ENCODE data around the gene PCSK5.
A peak's percentile ranks its signal among the peaks of the same experiment; 100 is the strongest.
"Not testable (repeated sequence)": the region's sequence is repeated elsewhere in the genome, so short reads cannot be mapped to it uniquely, and the experiment has no call there.

The PCSK5 gene

GRCh38 chr9:75890472-75891276 is at the start of gene PCSK5:
Gene PCSK5 (plus strand): TSS chr9:75890673. CDS start chr9:75891182, 509 bp downstream.
- DNase-seq (ENCODE audit: low read depth in 2 of 2), result peak; percentile 69 to 78

DNA sequence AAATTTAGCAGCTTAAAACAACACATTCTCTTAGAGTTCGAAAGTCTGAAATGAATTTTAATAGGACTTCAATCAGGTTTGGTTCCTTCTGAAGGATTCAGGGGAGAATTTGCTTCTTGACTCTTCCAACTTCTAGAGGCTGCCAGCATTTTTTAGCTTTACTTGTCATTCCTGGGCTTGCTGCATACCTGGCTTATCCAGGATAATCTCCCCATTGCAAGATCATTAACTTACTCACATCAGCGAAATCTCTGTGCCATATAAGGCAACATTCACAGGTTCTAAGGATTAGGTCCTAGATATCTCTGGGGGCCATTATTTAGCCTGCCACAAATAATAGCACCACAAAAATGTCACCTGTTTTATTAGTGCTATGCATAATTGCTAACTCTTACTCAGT is 46.2 kb upstream of the PCSK5 start:
- no peak for DNase-seq (ENCODE audit: low read depth in 2 of 2)

- no peak for DNase-seq (ENCODE audit: low read depth in 2 of 2)
These were observed 44.7 kb upstream of the PCSK5 start for GRCh38 chr9:75845806-75846205.

- no peak for DNase-seq (ENCODE audit: low read depth in 2 of 2)
These were observed 43.4 kb upstream of the PCSK5 start for GRCh38 chr9:75847085-75847484.

DNA sequence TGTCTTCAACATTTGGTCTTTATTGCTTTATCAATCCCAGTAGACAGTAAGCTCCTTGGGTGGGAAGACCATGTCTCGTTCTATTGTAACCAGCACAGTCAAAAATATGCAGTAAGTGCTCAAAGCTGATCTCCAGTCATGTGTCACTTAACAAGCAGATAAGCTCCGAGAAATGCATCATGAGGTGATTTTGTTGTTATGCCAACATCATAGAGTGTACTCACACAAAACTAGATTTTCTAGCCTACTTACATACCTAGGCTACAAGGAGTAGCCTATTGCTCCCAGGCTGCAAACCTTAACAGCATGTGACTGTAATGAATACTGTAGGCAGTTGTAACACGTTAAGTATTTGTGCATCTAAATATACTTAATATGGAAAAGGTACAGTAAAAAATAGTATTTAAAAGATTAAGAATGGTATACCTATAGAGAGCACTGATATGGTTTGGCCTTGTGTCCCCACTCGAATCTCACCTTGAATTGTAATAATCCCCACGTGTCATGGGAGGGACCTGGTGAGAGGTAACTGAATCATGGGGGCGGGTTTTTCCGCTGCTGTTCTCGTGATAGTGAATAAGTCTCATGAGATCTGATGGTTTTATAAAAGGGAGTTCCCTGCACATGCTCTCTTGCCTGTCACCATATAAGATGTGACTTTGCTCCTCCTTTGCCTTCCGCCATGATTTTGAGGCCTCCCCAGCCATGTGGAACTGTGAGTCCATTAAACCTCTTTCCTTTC is 39.8 kb upstream of the PCSK5 start:
- peak in 1 of 2 donors; percentile 2 for DNase-seq (ENCODE audit: low read depth in 2 of 2)

- no peak for DNase-seq (ENCODE audit: low read depth in 2 of 2)
These were observed 38.6 kb upstream of the PCSK5 start for GRCh38 chr9:75851917-75852316.

GRCh38 chr9:75852746-75853145 is 37.7 kb upstream of the PCSK5 start:
- no peak for DNase-seq (ENCODE audit: low read depth in 2 of 2)

GRCh38 chr9:75855509-75855908 is 35.0 kb upstream of the PCSK5 start:
- no peak for DNase-seq (ENCODE audit: low read depth in 2 of 2)

DNA sequence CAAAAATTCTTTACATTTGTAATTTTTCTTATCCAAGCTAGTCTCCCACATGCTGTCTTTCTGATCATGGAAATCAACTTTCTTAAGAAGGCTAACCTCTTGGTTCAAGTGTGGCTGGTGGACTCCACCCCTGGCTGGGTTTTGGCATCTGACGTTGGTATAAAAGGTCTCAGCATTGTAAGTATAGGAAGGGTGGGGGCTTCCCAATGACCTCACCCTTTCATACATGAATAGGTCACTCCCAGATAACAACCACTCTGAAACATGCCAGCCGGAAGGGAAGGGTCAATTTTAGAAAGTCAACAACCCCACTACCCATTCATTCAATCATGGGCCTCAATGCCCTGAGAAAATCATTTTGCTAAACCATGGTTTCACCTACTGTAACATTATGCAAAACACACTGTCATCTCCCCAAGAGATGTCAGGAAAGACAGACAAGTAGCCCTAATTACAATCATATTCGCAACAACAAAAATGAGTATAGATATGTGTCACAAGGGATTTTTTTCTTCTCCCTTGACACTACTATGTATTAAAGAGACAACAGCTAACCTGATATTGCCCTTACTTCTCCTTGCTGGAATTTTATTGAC is 31.9 kb upstream of the PCSK5 start:
- DNase-seq (ENCODE audit: low read depth in 2 of 2), result no peak

GRCh38 chr9:75864266-75864665 is 26.2 kb upstream of the PCSK5 start:
- DNase-seq (ENCODE audit: low read depth in 2 of 2), result no peak

DNA sequence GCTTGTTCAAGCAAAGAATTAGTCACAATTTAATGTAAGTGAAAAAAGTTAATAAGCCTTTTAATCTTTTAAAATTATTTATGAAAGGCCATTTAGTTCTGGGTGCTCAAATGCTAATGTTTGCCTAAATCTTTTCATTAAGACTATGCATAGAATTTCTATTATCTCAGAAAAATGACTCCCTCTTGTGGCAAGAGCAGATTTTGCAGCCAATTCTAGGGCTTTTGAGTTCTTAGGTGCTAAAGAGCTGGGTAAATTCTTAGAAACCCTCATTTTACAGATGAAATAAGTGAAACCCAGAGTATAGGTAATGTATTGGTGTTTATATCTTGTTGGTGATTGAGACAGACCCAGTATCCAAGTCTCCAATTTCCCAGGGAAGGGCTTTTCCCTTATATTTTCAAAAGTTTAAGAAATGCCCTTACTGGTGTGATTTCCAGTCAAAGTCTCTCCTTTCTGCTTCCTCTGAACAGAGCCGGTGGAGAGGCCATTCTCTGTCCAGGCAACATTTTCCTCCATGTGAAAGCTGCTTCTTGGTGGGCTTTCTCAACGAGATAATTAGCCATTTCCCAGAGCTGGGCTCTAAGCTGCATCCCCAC is 24.1 kb upstream of the PCSK5 start:
- DNase-seq (ENCODE audit: low read depth in 2 of 2), result peak in 1 of 2 donors; percentile 20

DNA sequence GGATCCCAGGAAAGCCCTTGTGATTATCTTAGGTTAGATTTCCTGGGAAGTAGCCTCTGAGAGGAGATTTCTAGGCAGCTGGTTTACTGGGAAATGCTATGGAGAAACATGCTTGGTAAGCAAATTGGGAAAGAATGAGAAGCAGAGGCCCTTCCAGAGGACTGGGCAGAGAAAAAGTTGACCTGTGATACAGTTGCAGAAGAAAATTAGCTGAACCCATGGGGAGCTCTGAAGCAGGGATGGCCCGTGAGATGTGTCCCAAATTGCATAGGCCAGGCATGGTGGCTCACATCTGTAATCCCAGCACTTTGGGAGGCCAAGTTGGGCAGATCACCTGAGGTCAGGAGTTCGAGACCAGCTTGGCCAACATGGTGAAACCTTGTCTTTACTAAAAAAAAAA is 21.9 kb upstream of the PCSK5 start:
- DNase-seq (ENCODE audit: low read depth in 2 of 2), result not testable (repeated sequence)

DNA sequence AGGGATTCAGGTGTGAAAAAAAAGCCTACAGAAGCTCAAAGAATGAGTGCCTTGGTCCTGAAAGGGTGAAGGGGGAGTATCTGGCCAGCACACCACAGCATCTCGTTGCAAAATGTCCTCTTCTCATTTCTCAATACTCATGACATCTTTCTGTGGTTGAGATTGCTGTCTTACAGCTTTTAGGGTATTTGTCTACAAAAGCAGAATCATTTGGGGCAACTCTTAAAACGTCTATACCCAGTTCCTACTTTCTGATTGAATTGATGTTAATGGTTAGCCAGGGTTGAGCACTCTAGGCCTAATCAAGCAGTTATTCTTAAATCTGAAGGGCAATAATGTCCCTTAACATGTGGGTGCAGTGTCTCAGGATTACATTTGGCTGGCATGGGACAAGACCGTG is 21.2 kb upstream of the PCSK5 start:
- no peak for DNase-seq (ENCODE audit: low read depth in 2 of 2)

DNA sequence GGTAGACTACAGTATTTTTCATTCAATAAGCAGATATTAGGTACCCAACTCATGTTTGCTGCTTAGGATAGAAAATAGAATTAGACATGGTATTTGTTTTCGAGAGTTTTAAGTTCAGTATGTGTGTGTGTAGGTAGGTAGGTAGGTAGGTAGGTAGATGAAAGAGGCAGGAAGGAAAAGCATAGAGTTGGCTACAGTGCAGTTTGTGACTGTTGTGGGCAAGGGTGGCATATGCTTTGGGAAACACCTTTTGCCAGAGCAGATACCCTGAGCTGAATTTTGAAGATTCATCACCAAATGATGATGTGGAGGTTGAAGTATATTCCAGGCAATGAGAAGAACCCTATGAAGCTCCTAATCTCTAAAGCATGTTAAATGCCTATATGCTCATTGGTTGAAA is 20.0 kb upstream of the PCSK5 start:
- no peak for DNase-seq (ENCODE audit: low read depth in 2 of 2)

DNA sequence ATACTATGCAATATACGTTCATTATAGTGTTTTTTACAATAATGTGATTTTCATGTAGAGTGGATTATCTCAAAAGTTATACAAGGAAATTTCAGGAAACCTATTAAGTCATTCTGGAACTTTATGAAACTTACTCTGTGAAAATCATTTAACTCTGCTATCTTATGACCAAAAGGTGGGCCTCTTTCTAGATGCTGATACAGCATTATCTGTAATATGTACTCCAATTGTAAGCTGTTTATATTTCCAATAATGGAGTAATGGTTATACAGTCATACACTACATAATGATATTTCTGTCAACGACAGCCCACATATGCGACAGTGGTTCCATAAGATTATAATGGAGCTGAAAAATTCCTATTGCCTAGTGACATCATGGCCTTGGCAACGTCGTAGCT is 18.8 kb upstream of the PCSK5 start:
- DNase-seq (ENCODE audit: low read depth in 2 of 2), result no peak

DNA sequence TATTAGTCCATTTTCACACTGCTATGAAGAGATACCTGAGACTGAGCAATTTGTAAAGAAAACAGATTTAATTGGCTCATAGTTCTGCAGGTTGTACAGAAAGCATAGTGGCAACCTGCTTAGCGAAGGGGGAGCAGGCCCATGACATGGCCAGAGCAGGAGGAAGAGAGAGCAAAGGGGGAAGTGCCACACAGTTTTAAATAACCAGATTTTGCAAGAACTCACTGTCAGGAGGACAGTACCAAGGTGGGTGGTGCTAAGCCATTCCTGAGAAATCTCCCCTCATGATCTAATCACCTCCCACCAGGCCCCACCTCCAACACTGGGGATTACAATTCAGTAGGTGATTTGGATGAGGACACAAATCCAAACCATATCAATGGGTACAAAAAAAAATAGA is 16.8 kb upstream of the PCSK5 start:
- no peak for DNase-seq (ENCODE audit: low read depth in 2 of 2)

GRCh38 chr9:75876999-75877640 is 13.4 kb upstream of the PCSK5 start:
- no peak for DNase-seq (ENCODE audit: low read depth in 2 of 2)

- DNase-seq (ENCODE audit: low read depth in 2 of 2), result no peak
These were observed 12.0 kb upstream of the PCSK5 start for GRCh38 chr9:75878488-75878860.

GRCh38 chr9:75880618-75881017 is 9.9 kb upstream of the PCSK5 start:
- no peak for DNase-seq (ENCODE audit: low read depth in 2 of 2)

DNA sequence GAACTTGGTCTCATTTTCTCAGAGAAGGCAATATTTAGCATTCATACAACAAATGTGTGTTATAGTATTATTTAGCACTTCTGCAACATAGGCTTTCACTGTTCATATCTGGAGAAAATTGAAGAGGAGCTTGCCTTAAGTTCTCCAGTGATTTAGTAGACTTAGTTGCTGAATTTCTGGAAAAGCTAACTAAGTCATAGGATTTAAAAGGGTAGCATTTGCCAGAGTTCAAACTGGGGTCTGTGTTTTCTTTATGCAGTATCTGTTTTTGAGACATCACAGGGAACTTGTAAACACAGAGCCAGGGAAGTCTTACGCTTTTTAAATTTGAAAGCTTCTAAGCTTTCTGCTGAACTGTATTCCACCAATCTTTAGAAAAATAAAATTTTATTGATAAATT is 8.7 kb upstream of the PCSK5 start:
- DNase-seq (ENCODE audit: low read depth in 2 of 2), result no peak

DNA sequence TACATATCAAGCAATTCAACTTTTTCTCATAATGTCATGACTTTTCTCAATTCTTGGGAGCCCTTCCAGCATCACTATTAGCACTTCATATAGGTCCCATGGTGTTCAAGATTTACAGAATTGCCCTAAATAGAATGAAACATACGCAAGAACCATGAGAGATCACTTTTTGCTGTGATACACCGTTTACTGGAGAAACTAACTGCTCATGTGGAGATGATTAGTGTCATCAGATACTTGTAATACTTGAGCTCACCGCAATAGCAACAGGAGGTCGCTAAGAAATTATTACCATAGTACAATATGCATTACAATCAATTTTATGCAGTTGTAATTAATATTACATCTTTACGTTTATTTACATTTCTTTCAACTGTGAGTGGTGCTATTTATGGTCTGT is 4.8 kb upstream of the PCSK5 start:
- no peak for DNase-seq (ENCODE audit: low read depth in 2 of 2)

DNA sequence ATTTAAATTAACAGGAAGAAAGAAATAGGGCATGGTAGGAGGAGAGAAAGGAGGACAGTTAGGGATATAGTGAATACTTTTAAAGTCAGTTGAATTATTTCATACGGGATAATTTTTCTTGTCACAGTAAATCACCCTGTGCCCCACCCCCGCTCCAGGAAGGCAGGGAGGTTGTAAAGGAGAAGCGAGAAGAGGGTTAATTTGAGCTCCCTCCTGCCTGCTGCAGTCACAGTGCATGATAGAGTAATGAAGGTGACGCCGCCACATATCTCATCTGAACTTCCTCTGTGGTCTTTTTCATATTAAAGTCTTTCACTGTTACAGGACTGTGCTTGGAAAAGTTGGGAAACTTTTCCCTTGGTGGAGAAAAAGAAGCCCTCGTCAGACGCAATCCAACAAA is 896 bp upstream of the PCSK5 start:
- DNase-seq (ENCODE audit: low read depth in 2 of 2), result no peak
